ENCODE measurements around the gene DAGLB.

The DAGLB gene

GRCh38 chr7:6440381-6440780, 7.4 kb downstream of the DAGLB start:
- H3K36me3 ChIP-seq (ENCODE audit: control insufficient read depth, low read depth, low read length), result peaks cover 38% of the 10 kb centered on the region
- H3K27me3 ChIP-seq (ENCODE audit: control insufficient read depth, insufficient read depth, low read length), result no peaks in the 10 kb centered on the region
- no peak overlapping the region for H3K4me3 ChIP-seq (ENCODE audit: low read length)
- peaks cover 3% of the 10 kb centered on the region for H3K4me1 ChIP-seq (ENCODE audit: control insufficient read depth, low read depth, low read length)
- no peak overlapping the region for H3K9ac ChIP-seq (ENCODE audit: low read length)
- H3K9me3 ChIP-seq (ENCODE audit: control insufficient read depth, low read depth, low read length), result no peaks in the 10 kb centered on the region
- H3K27ac ChIP-seq (ENCODE audit: low read length), result no peak overlapping the region

- Histone ChIP-seq H3K27ac (ENCODE audit: low read length) (no peak overlapping the region), H3K9ac (ENCODE audit: low read length) (no peak overlapping the region), H3K4me3 (ENCODE audit: low read length) (no peak overlapping the region), H3K36me3 (ENCODE audit: control insufficient read depth, low read depth, low read length) (peaks cover 36% of the 10 kb centered on the region), H3K9me3 (ENCODE audit: control insufficient read depth, low read depth, low read length) (no peaks in the 10 kb centered on the region), H3K4me1 (ENCODE audit: control insufficient read depth, low read depth, low read length) (peaks cover 3% of the 10 kb centered on the region), H3K27me3 (ENCODE audit: control insufficient read depth, insufficient read depth, low read length) (no peaks in the 10 kb centered on the region)
Measured at GRCh38 chr7:6438427-6438826, 9.3 kb downstream of the DAGLB start.

- Histone ChIP-seq H3K9ac (ENCODE audit: low read length) (no peak overlapping the region), H3K36me3 (ENCODE audit: control insufficient read depth, low read depth, low read length) (peaks cover 38% of the 10 kb centered on the region), H3K27ac (ENCODE audit: low read length) (no peak overlapping the region), H3K9me3 (ENCODE audit: control insufficient read depth, low read depth, low read length) (no peaks in the 10 kb centered on the region), H3K4me1 (ENCODE audit: control insufficient read depth, low read depth, low read length) (peaks cover 3% of the 10 kb centered on the region), H3K4me3 (ENCODE audit: low read length) (no peak overlapping the region), H3K27me3 (ENCODE audit: control insufficient read depth, insufficient read depth, low read length) (no peaks in the 10 kb centered on the region)
Measured at GRCh38 chr7:6437251-6437650, 10.5 kb downstream of the DAGLB start.

- Histone ChIP-seq H3K4me1 (ENCODE audit: control insufficient read depth, low read depth, low read length) (peaks cover 3% of the 10 kb centered on the region), H3K27ac (ENCODE audit: low read length) (no peak overlapping the region), H3K27me3 (ENCODE audit: control insufficient read depth, insufficient read depth, low read length) (no peaks in the 10 kb centered on the region), H3K4me3 (ENCODE audit: low read length) (no peak overlapping the region), H3K36me3 (ENCODE audit: control insufficient read depth, low read depth, low read length) (peaks cover 41% of the 10 kb centered on the region), H3K9me3 (ENCODE audit: control insufficient read depth, low read depth, low read length) (no peaks in the 10 kb centered on the region), H3K9ac (ENCODE audit: low read length) (no peak overlapping the region)
Measured at GRCh38 chr7:6436385-6436685, 11.4 kb downstream of the DAGLB start.

GRCh38 chr7:6435486-6436384, 12.0 kb downstream of the DAGLB start:
- peaks cover 3% of the 10 kb centered on the region for H3K4me1 ChIP-seq (ENCODE audit: control insufficient read depth, low read depth, low read length)
- no peak overlapping the region for H3K27ac ChIP-seq (ENCODE audit: low read length)
- H3K9ac ChIP-seq (ENCODE audit: low read length), result no peak overlapping the region
- H3K4me3 ChIP-seq (ENCODE audit: low read length), result no peak overlapping the region
- no peaks in the 10 kb centered on the region for H3K27me3 ChIP-seq (ENCODE audit: control insufficient read depth, insufficient read depth, low read length)
- peaks cover 44% of the 10 kb centered on the region for H3K36me3 ChIP-seq (ENCODE audit: control insufficient read depth, low read depth, low read length)
- no peaks in the 10 kb centered on the region for H3K9me3 ChIP-seq (ENCODE audit: control insufficient read depth, low read depth, low read length)

- Histone ChIP-seq H3K9ac (ENCODE audit: low read length) (no peak overlapping the region), H3K9me3 (ENCODE audit: control insufficient read depth, low read depth, low read length) (no peaks in the 10 kb centered on the region), H3K4me1 (ENCODE audit: control insufficient read depth, low read depth, low read length) (no peaks in the 10 kb centered on the region), H3K36me3 (ENCODE audit: control insufficient read depth, low read depth, low read length) (peaks cover 47% of the 10 kb centered on the region), H3K27ac (ENCODE audit: low read length) (no peak overlapping the region), H3K4me3 (ENCODE audit: low read length) (no peak overlapping the region), H3K27me3 (ENCODE audit: control insufficient read depth, insufficient read depth, low read length) (no peaks in the 10 kb centered on the region)
Measured at GRCh38 chr7:6433784-6434615, 13.8 kb downstream of the DAGLB start.

- H3K9ac ChIP-seq (ENCODE audit: low read length), result no peak overlapping the region
- no peaks in the 10 kb centered on the region for H3K9me3 ChIP-seq (ENCODE audit: control insufficient read depth, low read depth, low read length)
- H3K36me3 ChIP-seq (ENCODE audit: control insufficient read depth, low read depth, low read length), result peaks cover 57% of the 10 kb centered on the region
- H3K4me1 ChIP-seq (ENCODE audit: control insufficient read depth, low read depth, low read length), result no peaks in the 10 kb centered on the region
- H3K4me3 ChIP-seq (ENCODE audit: low read length), result no peak overlapping the region
- H3K27me3 ChIP-seq (ENCODE audit: control insufficient read depth, insufficient read depth, low read length), result no peaks in the 10 kb centered on the region
- H3K27ac ChIP-seq (ENCODE audit: low read length), result no peak overlapping the region
Measured at GRCh38 chr7:6432781-6433180, 15.0 kb downstream of the DAGLB start.

GRCh38 chr7:6430974-6431373, 16.8 kb downstream of the DAGLB start:
- Histone ChIP-seq H3K4me3 (ENCODE audit: low read length) (no peak overlapping the region), H3K9ac (ENCODE audit: low read length) (no peak overlapping the region), H3K36me3 (ENCODE audit: control insufficient read depth, low read depth, low read length) (peaks cover 67% of the 10 kb centered on the region), H3K4me1 (ENCODE audit: control insufficient read depth, low read depth, low read length) (no peaks in the 10 kb centered on the region), H3K27me3 (ENCODE audit: control insufficient read depth, insufficient read depth, low read length) (no peaks in the 10 kb centered on the region), H3K27ac (ENCODE audit: low read length) (no peak overlapping the region), H3K9me3 (ENCODE audit: control insufficient read depth, low read depth, low read length) (no peaks in the 10 kb centered on the region)

GRCh38 chr7:6430271-6430940, 17.3 kb downstream of the DAGLB start:
- H3K36me3 ChIP-seq (ENCODE audit: control insufficient read depth, low read depth, low read length), result peaks cover 71% of the 10 kb centered on the region

GRCh38 chr7:6425948-6426347, 21.8 kb downstream of the DAGLB start:
- H3K9ac ChIP-seq (ENCODE audit: low read length), result no peak overlapping the region
- H3K27ac ChIP-seq (ENCODE audit: low read length), result no peak overlapping the region
- H3K27me3 ChIP-seq (ENCODE audit: control insufficient read depth, insufficient read depth, low read length), result no peaks in the 10 kb centered on the region
- no peak overlapping the region for H3K4me3 ChIP-seq (ENCODE audit: low read length)
- H3K4me1 ChIP-seq (ENCODE audit: control insufficient read depth, low read depth, low read length), result no peaks in the 10 kb centered on the region
- H3K36me3 ChIP-seq (ENCODE audit: control insufficient read depth, low read depth, low read length), result peaks cover 64% of the 10 kb centered on the region
- H3K9me3 ChIP-seq (ENCODE audit: control insufficient read depth, low read depth, low read length), result no peaks in the 10 kb centered on the region

More at GRCh38 chr7:6430271-6430940, 17.3 kb downstream of the DAGLB start:
- no peak overlapping the region for H3K4me3 ChIP-seq (ENCODE audit: low read length)
- H3K9me3 ChIP-seq (ENCODE audit: control insufficient read depth, low read depth, low read length), result no peaks in the 10 kb centered on the region
- H3K9ac ChIP-seq (ENCODE audit: low read length), result no peak overlapping the region
- no peaks in the 10 kb centered on the region for H3K4me1 ChIP-seq (ENCODE audit: control insufficient read depth, low read depth, low read length)
- H3K27ac ChIP-seq (ENCODE audit: low read length), result no peak overlapping the region
- H3K27me3 ChIP-seq (ENCODE audit: control insufficient read depth, insufficient read depth, low read length), result no peaks in the 10 kb centered on the region

GRCh38 chr7:6423942-6424701, 23.6 kb downstream of the DAGLB start:
- no peaks in the 10 kb centered on the region for H3K27me3 ChIP-seq (ENCODE audit: control insufficient read depth, insufficient read depth, low read length)
- no peak overlapping the region for H3K27ac ChIP-seq (ENCODE audit: low read length)
- H3K4me1 ChIP-seq (ENCODE audit: control insufficient read depth, low read depth, low read length), result no peaks in the 10 kb centered on the region
- peaks cover 66% of the 10 kb centered on the region for H3K36me3 ChIP-seq (ENCODE audit: control insufficient read depth, low read depth, low read length)
- no peak overlapping the region for H3K4me3 ChIP-seq (ENCODE audit: low read length)
- H3K9me3 ChIP-seq (ENCODE audit: control insufficient read depth, low read depth, low read length), result no peaks in the 10 kb centered on the region
- H3K9ac ChIP-seq (ENCODE audit: low read length), result no peak overlapping the region
